ENCODE results near the gene RRP15.

RRP15 gene

GRCh38 chr1:218383051-218383450 is 98.0 kb downstream of the RRP15 start:
- no peak for TF ChIP-seq CTCF (IDR thresholded peaks at IDR 0.05; ENCODE audit: low read depth, low read length, missing control alignments)
- no peak overlapping the region for H3K4me3 ChIP-seq (ENCODE audit: low read depth, low read length)
- no peak for DNase-seq (ENCODE audit: low read depth)

GRCh38 chr1:218383681-218384080 is 98.6 kb downstream of the RRP15 start:
- no peak overlapping the region for H3K4me3 ChIP-seq (ENCODE audit: low read depth, low read length)
- DNase-seq (ENCODE audit: low read depth) = no peak
- no peak for TF ChIP-seq CTCF (IDR thresholded peaks at IDR 0.05; ENCODE audit: low read depth, low read length, missing control alignments)

- no peak for TF ChIP-seq CTCF (IDR thresholded peaks at IDR 0.05; ENCODE audit: low read depth, low read length, missing control alignments)
- no peak overlapping the region for H3K4me3 ChIP-seq (ENCODE audit: low read depth, low read length)
- DNase-seq (ENCODE audit: low read depth) = no peak
Observed at GRCh38 chr1:218384581-218384993, 99.5 kb downstream of the RRP15 start.

Measured in GM12864 (cell line).